Endodermal cell (in vitro differentiated cells): ENCODE data around the gene SCD. TPM values are rescaled to one million over a fixed set of nuclear protein-coding genes. Genes with fewer than 3 reads are reported as not detected.

Source experiments
- DNase-seq: peaks from one replicate; pipeline ENCODE4 v3.0.0-alpha.2; 2017
- H3K27ac ChIP-seq: 2 replicates; pipeline ENCODE4 v1.5.1; 2013; ENCODE audit warnings: mild to moderate bottlenecking, low read depth, low read length, moderate library complexity
- H3K27me3 ChIP-seq: 2 replicates; pipeline ENCODE4 v1.6.1; 2013; ENCODE audit warnings: mild to moderate bottlenecking, low read length, moderate library complexity; ENCODE audit not compliant: insufficient read depth, control insufficient read depth, poor library complexity, severe bottlenecking
- H3K36me3 ChIP-seq: 2 replicates; pipeline ENCODE4 v1.7.0; 2013; ENCODE audit warnings: mild to moderate bottlenecking, low read length, moderate library complexity; ENCODE audit not compliant: control insufficient read depth, insufficient read depth
- H3K4me1 ChIP-seq: one replicate; pipeline ENCODE4 v1.7.0; 2013; ENCODE audit warnings: low read length; ENCODE audit not compliant: control insufficient read depth, insufficient read depth
- H3K4me3 ChIP-seq: 2 replicates; pipeline ENCODE4 v1.5.1; 2013; ENCODE audit warnings: mild to moderate bottlenecking, low read length, moderate library complexity
- H3K9ac ChIP-seq: 2 replicates; pipeline ENCODE4 v1.6.1; 2013; ENCODE audit warnings: mild to moderate bottlenecking, low read length, moderate library complexity; ENCODE audit not compliant: poor library complexity, severe bottlenecking; ENCODE audit errors: extremely low read depth
- H3K9me3 ChIP-seq: 2 replicates; pipeline ENCODE4 v1.6.1; 2013; ENCODE audit warnings: mild to moderate bottlenecking, low read length, moderate library complexity; ENCODE audit not compliant: control insufficient read depth
- H3K27ac Mint-ChIP-seq: 2 replicates; pipeline ENCODE4 v1.8.0; 2020; ENCODE audit warnings: mixed read lengths
- H3K27me3 Mint-ChIP-seq: 2 replicates; pipeline ENCODE4 v1.8.0; 2021; ENCODE audit warnings: mild to moderate bottlenecking, mixed read lengths; ENCODE audit not compliant: insufficient read depth
- H3K36me3 Mint-ChIP-seq: 2 replicates; pipeline ENCODE4 v1.8.0; 2020; ENCODE audit warnings: low read depth, mixed read lengths
- H3K4me1 Mint-ChIP-seq: 2 replicates; pipeline ENCODE4 v1.8.0; 2020; ENCODE audit warnings: mixed read lengths
- H3K4me3 Mint-ChIP-seq: 2 replicates; pipeline ENCODE4 v1.8.0; 2020; ENCODE audit warnings: mild to moderate bottlenecking, moderate library complexity, mixed read lengths
- H3K9me3 Mint-ChIP-seq: 2 replicates; pipeline ENCODE4 v1.8.0; 2020; ENCODE audit warnings: mild to moderate bottlenecking, mixed read lengths
- CTCF ChIP-seq: fragments of 200-600 bp; sonication (generic); conservative IDR thresholded peaks from 2 replicates; pipeline ENCODE4 v1.5.0; 2021; ENCODE audit warnings: antibody characterized with exemption, mild to moderate bottlenecking
- WGBS, 2 experiments: methylation state at CpG; one replicate each; pipeline versions ENCODE4 v1.1.5 to v1.1.7; 2013; ENCODE audit warnings: missing lambda C conversion rate in 2 of 2, mixed read lengths in 1 of 2; ENCODE audit not compliant: insufficient coverage in 1 of 2, insufficient read length in 1 of 2; 5-methylcytosine and 5-hydroxymethylcytosine counted together
- total RNA-seq, 2 donors: library from RNA; stranded (reverse); fragmentation: NEBNext Ultra II Directional in 1 of 2; extraction: Animal tissue kit (Norgen Biotek cat#: 25700) in 1 of 2; gene quantifications; 2 replicates in 1 of 2; 3 replicates in 1 of 2; pipeline ENCODE4 v1.2.1, GENCODE V29; 2021

The SCD gene
- total RNA-seq, 2 donors from 2014 or later: 369 to 442 TPM

- Mint-ChIP-seq H3K4me1 (peaks cover 2% of the 10 kb centered on the region), H3K9me3 (no peaks in the 10 kb centered on the region), H3K4me3 (no peak overlapping the region), H3K27me3 (peaks cover 2% of the 10 kb centered on the region), H3K27ac (no peak overlapping the region), H3K36me3 (no peaks in the 10 kb centered on the region)
- Histone ChIP-seq H3K4me1 (no peaks in the 10 kb centered on the region), H3K9me3 (no peaks in the 10 kb centered on the region), H3K9ac (no peak overlapping the region), H3K27me3 (no peaks in the 10 kb centered on the region), H3K36me3 (no peaks in the 10 kb centered on the region), H3K27ac (no peak overlapping the region), H3K4me3 (no peak overlapping the region)
- TF ChIP-seq CTCF: no peak
- WGBS, 2 experiments: 88 to 94% methylated on average over 4 of the region's 4 CpGs
- DNase-seq: no peak
Measured at GRCh38 chr10:100396605-100397004, 49.6 kb downstream of the SCD start.

- H3K27me3 ChIP-seq: no peaks in the 10 kb centered on the region
- no peak overlapping the region for H3K9ac ChIP-seq
- no peaks in the 10 kb centered on the region for H3K27me3 Mint-ChIP-seq
- H3K36me3 ChIP-seq: no peaks in the 10 kb centered on the region
- no peak overlapping the region for H3K4me3 ChIP-seq
- H3K27ac ChIP-seq: no peak overlapping the region
- H3K4me3 Mint-ChIP-seq: no peak overlapping the region
- no peaks in the 10 kb centered on the region for H3K4me1 ChIP-seq
- no peak for DNase-seq
- 88 to 92% methylated on average over 2 to 4 of the region's 4 CpGs for WGBS, 2 experiments
- no peaks in the 10 kb centered on the region for H3K36me3 Mint-ChIP-seq
- H3K9me3 Mint-ChIP-seq: peaks cover 18% of the 10 kb centered on the region
- peaks cover 7% of the 10 kb centered on the region for H3K9me3 ChIP-seq
- TF ChIP-seq CTCF: no peak
- no peak overlapping the region for H3K27ac Mint-ChIP-seq
- no peaks in the 10 kb centered on the region for H3K4me1 Mint-ChIP-seq
Measured at GRCh38 chr10:100401631-100402328, 54.7 kb downstream of the SCD start.

- H3K36me3 ChIP-seq: no peaks in the 10 kb centered on the region
- 93 to 100% methylated on average over 1 to 3 of the region's 3 CpGs for WGBS, 2 experiments
- no peaks in the 10 kb centered on the region for H3K4me1 ChIP-seq
- H3K9ac ChIP-seq: no peak overlapping the region
- DNase-seq: no peak
- Mint-ChIP-seq H3K4me3 (no peak overlapping the region), H3K27me3 (no peaks in the 10 kb centered on the region), H3K27ac (no peak overlapping the region), H3K9me3 (peaks cover 31% of the 10 kb centered on the region), H3K36me3 (no peaks in the 10 kb centered on the region), H3K4me1 (no peaks in the 10 kb centered on the region)
- H3K27ac ChIP-seq: no peak overlapping the region
- H3K27me3 ChIP-seq: no peaks in the 10 kb centered on the region
- TF ChIP-seq CTCF: no peak
- H3K4me3 ChIP-seq: no peak overlapping the region
- H3K9me3 ChIP-seq: peaks cover 7% of the 10 kb centered on the region
Measured at GRCh38 chr10:100403734-100404133, 56.7 kb downstream of the SCD start.
